ENCODE results near the gene SSPN.

- TF ChIP-seq CTCF (IDR thresholded peaks at IDR 0.05; ENCODE audit: insufficient read depth, low read depth, low read length) (no peak), EZH2 (IDR thresholded peaks at IDR 0.05; ENCODE audit: insufficient read depth, low read length) (no peak)
These were observed 43.2 kb downstream of the SSPN start for GRCh38 chr12:26238341-26239121.
